Stomach smooth muscle (tissue), 2 donors: ENCODE results near the gene ANHX.

Experiments
- H3K27ac ChIP-seq: one replicate; pipeline ENCODE4 v1.7.0; 2013; ENCODE audit warnings: mild to moderate bottlenecking, low read length, inconsistent platforms
- H3K27me3 ChIP-seq, 2 donors: one replicate each; pipeline ENCODE4 v1.7.0; 2013; ENCODE audit warnings: low read length in 2 of 2; ENCODE audit not compliant: insufficient read depth in 2 of 2, control insufficient read depth in 1 of 2
- H3K36me3 ChIP-seq, 2 donors: one replicate each; pipeline ENCODE4 v1.7.0; 2013; ENCODE audit warnings: low read length in 2 of 2; ENCODE audit not compliant: control insufficient read depth in 2 of 2, insufficient read depth in 2 of 2
- H3K4me1 ChIP-seq: one replicate; pipeline ENCODE4 v1.7.0; 2013; ENCODE audit warnings: low read length; ENCODE audit not compliant: control insufficient read depth, insufficient read depth
- H3K4me3 ChIP-seq, 2 donors: one replicate each; pipeline ENCODE4 v1.7.0; 2013; ENCODE audit warnings: low read length in 2 of 2
- H3K9ac ChIP-seq, 2 donors: one replicate each; pipeline ENCODE4 v1.7.0; 2013; ENCODE audit warnings: low read length in 2 of 2, mild to moderate bottlenecking in 1 of 2
- H3K9me3 ChIP-seq, 2 donors: one replicate each; pipeline ENCODE4 v1.7.0; 2013; ENCODE audit warnings: low read length in 2 of 2; ENCODE audit not compliant: control insufficient read depth in 2 of 2
- donor health status: healthy.
- donor health status: Pancreatic carcinoma.

The ANHX gene

GRCh38 chr12:133203344-133204263 is 32.1 kb downstream of the ANHX start:
- Histone ChIP-seq H3K9ac (no peak overlapping the region), H3K4me1 (no peaks in the 10 kb centered on the region), H3K9me3 (peaks cover 65 to 66% of the 10 kb centered on the region in 2 donors), H3K27ac (no peak overlapping the region), H3K4me3 (peak overlapping the region in 1 of 2 donors; percentile 56), H3K36me3 (peaks cover 30 to 39% of the 10 kb centered on the region in 2 donors), H3K27me3 (no peaks in the 10 kb centered on the region)

GRCh38 chr12:133202493-133203343 is 33.0 kb downstream of the ANHX start:
- H3K27ac ChIP-seq = no peak overlapping the region
- H3K4me3 ChIP-seq = peak overlapping the region in 1 of 2 donors; percentile 56
- no peaks in the 10 kb centered on the region for H3K27me3 ChIP-seq
- H3K4me1 ChIP-seq = no peaks in the 10 kb centered on the region
- peaks cover 30 to 39% of the 10 kb centered on the region in 2 donors for H3K36me3 ChIP-seq
- no peak overlapping the region for H3K9ac ChIP-seq
- H3K9me3 ChIP-seq = peaks cover 58 to 62% of the 10 kb centered on the region in 2 donors

GRCh38 chr12:133201888-133202287 is 33.8 kb downstream of the ANHX start:
- no peaks in the 10 kb centered on the region for H3K27me3 ChIP-seq
- H3K9me3 ChIP-seq = peaks cover 54 to 61% of the 10 kb centered on the region in 2 donors
- H3K36me3 ChIP-seq = peaks cover 30 to 39% of the 10 kb centered on the region in 2 donors
- H3K4me3 ChIP-seq = peak overlapping the region in 1 of 2 donors; percentile 56
- no peaks in the 10 kb centered on the region for H3K4me1 ChIP-seq
- no peak overlapping the region for H3K9ac ChIP-seq
- H3K27ac ChIP-seq = no peak overlapping the region

- Histone ChIP-seq H3K27ac (no peak overlapping the region), H3K9me3 (peaks cover 38 to 52% of the 10 kb centered on the region in 2 donors), H3K27me3 (no peaks in the 10 kb centered on the region), H3K4me1 (no peaks in the 10 kb centered on the region), H3K36me3 (peaks cover 69 to 72% of the 10 kb centered on the region in 2 donors), H3K4me3 (no peak overlapping the region), H3K9ac (no peak overlapping the region)
Observed at GRCh38 chr12:133192847-133193246, 42.8 kb downstream of the ANHX start.

DNA sequence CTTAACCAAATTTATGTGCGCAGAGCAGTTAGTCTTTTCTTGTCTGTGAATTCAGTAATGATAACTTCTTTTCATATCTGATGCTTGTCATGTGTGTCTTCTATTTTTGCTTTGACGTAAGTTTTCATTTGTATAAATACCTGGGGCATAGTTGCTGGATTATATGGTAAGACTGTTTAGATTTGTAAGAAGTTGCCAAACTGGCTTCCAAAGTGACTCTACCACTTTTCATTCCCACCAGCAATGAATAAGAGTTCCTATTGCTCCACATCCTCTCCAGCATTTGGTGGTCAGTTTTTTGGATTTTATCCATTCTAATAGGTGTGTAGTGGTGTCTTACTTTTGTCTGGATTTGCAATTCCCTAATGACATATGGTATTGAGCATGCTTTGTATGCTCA is 45.5 kb downstream of the ANHX start:
- Histone ChIP-seq H3K4me1 (peaks cover 2% of the 10 kb centered on the region), H3K27me3 (no peaks in the 10 kb centered on the region), H3K9me3 (peaks cover 37 to 59% of the 10 kb centered on the region in 2 donors), H3K36me3 (peaks cover 77 to 81% of the 10 kb centered on the region in 2 donors), H3K27ac (no peak overlapping the region), H3K9ac (no peak overlapping the region), H3K4me3 (no peak overlapping the region)

- peaks cover 10% of the 10 kb centered on the region for H3K4me1 ChIP-seq
- H3K9ac ChIP-seq = peak within 1 kb of the TSS; percentile 78 to 96
- peaks cover 9 to 20% of the 10 kb centered on the region in 2 donors for H3K9me3 ChIP-seq
- H3K36me3 ChIP-seq = peaks cover 16 to 23% of the 10 kb centered on the region in 2 donors
- no peaks in the 10 kb centered on the region for H3K27me3 ChIP-seq
- peak within 1 kb of the TSS; percentile 96 to 100 for H3K4me3 ChIP-seq
- H3K27ac ChIP-seq = peak within 1 kb of the TSS; percentile 76
Observed at GRCh38 chr12:133181238-133181959, 54.3 kb downstream of the ANHX start, which contains the start of gene ZNF268. ZNF268 (plus strand) TSS chr12:133181495; CDS start chr12:133181998, 503 bp downstream.

GRCh38 chr12:133180669-133181068 is 55.0 kb downstream of the ANHX start:
- Histone ChIP-seq H3K27me3 (no peaks in the 10 kb centered on the region), H3K27ac (no peak overlapping the region), H3K4me3 (peak overlapping the region in 1 of 2 donors; percentile 100), H3K4me1 (peaks cover 10% of the 10 kb centered on the region), H3K9me3 (peaks cover 6 to 14% of the 10 kb centered on the region in 2 donors), H3K9ac (no peak overlapping the region), H3K36me3 (peaks cover 14 to 17% of the 10 kb centered on the region in 2 donors)

DNA sequence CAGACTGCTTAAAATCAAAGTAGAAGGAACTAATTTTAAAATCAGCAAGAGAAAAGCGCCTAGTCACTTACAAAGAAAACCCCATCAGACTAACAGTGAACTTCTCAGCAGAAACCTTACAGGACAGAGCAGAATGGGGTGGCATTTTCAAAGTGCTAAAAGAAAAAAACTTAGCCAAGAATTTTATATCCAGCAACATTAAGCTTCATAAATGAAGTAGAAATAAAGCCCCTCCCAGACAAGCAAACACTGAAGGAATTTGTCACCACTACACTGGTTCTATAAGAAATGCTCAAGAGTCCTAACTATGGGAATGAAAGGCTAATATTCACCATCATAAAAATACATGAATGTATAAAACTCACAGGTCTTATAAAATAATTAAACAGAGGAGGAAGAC is 60.8 kb downstream of the ANHX start:
- H3K4me1 ChIP-seq = no peaks in the 10 kb centered on the region
- H3K36me3 ChIP-seq = no peaks in the 10 kb centered on the region
- H3K4me3 ChIP-seq = no peak overlapping the region
- no peak overlapping the region for H3K9ac ChIP-seq
- no peaks in the 10 kb centered on the region for H3K27me3 ChIP-seq
- peaks cover 6 to 15% of the 10 kb centered on the region in 2 donors for H3K9me3 ChIP-seq
- H3K27ac ChIP-seq = no peak overlapping the region

- H3K27ac ChIP-seq = no peak overlapping the region
- peaks cover 6 to 18% of the 10 kb centered on the region in 2 donors for H3K9me3 ChIP-seq
- no peaks in the 10 kb centered on the region for H3K36me3 ChIP-seq
Observed at GRCh38 chr12:133172491-133172890, 63.2 kb downstream of the ANHX start.

More at GRCh38 chr12:133172491-133172890, 63.2 kb downstream of the ANHX start:
- H3K4me3 ChIP-seq = no peak overlapping the region
- no peak overlapping the region for H3K9ac ChIP-seq
- no peaks in the 10 kb centered on the region for H3K4me1 ChIP-seq
- no peaks in the 10 kb centered on the region for H3K27me3 ChIP-seq
